ES-I3 (cell line): ENCODE measurements around the gene TPPP3.

Experiments
- H3K36me3 ChIP-seq: 2 replicates; pipeline ENCODE4 v1.6.1; 2013; ENCODE audit warnings: mild to moderate bottlenecking, low read length, control low read depth, moderate library complexity; ENCODE audit not compliant: insufficient read depth
- H3K4me1 ChIP-seq: 2 replicates; pipeline ENCODE4 v1.6.1; 2013; ENCODE audit warnings: mild to moderate bottlenecking, control low read depth, low read length; ENCODE audit not compliant: insufficient read depth
- H3K9ac ChIP-seq: 2 replicates; pipeline ENCODE4 v1.6.1; 2013; ENCODE audit warnings: low read depth, mild to moderate bottlenecking, low read length, moderate library complexity
- H3K9me3 ChIP-seq: 2 replicates; pipeline ENCODE4 v1.6.1; 2013; ENCODE audit warnings: mild to moderate bottlenecking, low read length, moderate library complexity; ENCODE audit not compliant: control insufficient read depth, insufficient read depth

The TPPP3 gene

GRCh38 chr16:67430977-67431774 lies 37.9 kb upstream of the TPPP3 start, which contains the start of gene HSD11B2:
TSS of gene HSD11B2 (plus strand) at chr16:67431121. CDS start at chr16:67431249, 128 bp downstream.
- no peaks in the 10 kb centered on the region for H3K9me3 ChIP-seq
- H3K9ac ChIP-seq: peak within 1 kb of the TSS; percentile 76
- no peaks in the 10 kb centered on the region for H3K36me3 ChIP-seq
- peaks cover 17% of the 10 kb centered on the region; the same call in 1 of the 2 replicates for H3K4me1 ChIP-seq

GRCh38 chr16:67430504-67430976 lies 37.2 kb upstream of the TPPP3 start:
- H3K4me1 ChIP-seq: peaks cover 20% of the 10 kb centered on the region
- no peaks in the 10 kb centered on the region for H3K36me3 ChIP-seq
- H3K9ac ChIP-seq: peak overlapping the region; percentile 50
- H3K9me3 ChIP-seq: no peaks in the 10 kb centered on the region

- Histone ChIP-seq H3K36me3 (no peaks in the 10 kb centered on the region), H3K9me3 (no peaks in the 10 kb centered on the region), H3K9ac (peak overlapping the region; percentile 50), H3K4me1 (peaks cover 26% of the 10 kb centered on the region)
Observed at GRCh38 chr16:67429799-67430503, 36.7 kb upstream of the TPPP3 start.

DNA sequence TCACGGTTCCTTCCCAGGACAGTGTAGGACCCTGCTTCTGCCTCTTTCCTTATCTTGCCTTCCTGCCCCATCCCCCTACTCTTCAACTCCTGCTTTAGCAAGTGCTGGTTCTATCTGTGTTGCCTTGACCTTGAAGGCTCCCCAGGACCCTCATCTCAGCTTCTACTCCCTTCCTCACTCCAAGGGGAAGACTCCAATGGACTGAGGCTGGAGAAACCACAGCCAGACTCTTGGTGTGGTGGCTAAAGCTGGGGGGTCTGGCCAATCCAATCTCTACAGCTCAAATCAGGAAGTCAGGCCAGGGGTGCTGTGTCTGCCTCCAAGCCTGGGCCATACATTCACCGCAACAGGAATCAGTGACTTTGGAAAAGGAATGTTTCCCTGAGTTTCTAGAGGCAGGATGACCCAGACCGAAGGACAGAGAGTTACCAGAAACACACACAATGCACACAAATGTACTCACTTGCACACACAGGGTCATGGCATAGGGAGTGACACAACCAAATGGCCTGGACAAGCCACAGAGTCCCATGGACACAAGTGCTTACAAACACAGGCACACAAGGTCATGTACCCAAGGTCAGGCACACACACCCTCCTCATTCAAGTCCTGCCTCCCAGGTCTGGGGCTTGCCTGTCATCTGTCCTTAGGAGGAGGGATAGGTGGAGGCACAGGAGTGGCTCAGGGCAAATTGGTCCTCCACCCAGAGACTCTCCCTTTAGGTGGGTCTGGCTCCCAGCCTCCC lies 35.9 kb upstream of the TPPP3 start:
- Histone ChIP-seq H3K9ac (no peak overlapping the region), H3K36me3 (no peaks in the 10 kb centered on the region), H3K9me3 (no peaks in the 10 kb centered on the region), H3K4me1 (peaks cover 33% of the 10 kb centered on the region)

GRCh38 chr16:67428146-67428731 lies 34.9 kb upstream of the TPPP3 start:
- H3K36me3 ChIP-seq: no peaks in the 10 kb centered on the region
- no peaks in the 10 kb centered on the region for H3K9me3 ChIP-seq
- H3K9ac ChIP-seq: no peak overlapping the region
- H3K4me1 ChIP-seq: peaks cover 41% of the 10 kb centered on the region

GRCh38 chr16:67426950-67427349 lies 33.7 kb upstream of the TPPP3 start:
- Histone ChIP-seq H3K9ac (no peak overlapping the region), H3K9me3 (no peaks in the 10 kb centered on the region), H3K4me1 (peaks cover 46% of the 10 kb centered on the region), H3K36me3 (no peaks in the 10 kb centered on the region)

GRCh38 chr16:67426022-67426421 lies 32.7 kb upstream of the TPPP3 start:
- Histone ChIP-seq H3K9ac (no peak overlapping the region), H3K36me3 (no peaks in the 10 kb centered on the region), H3K9me3 (no peaks in the 10 kb centered on the region), H3K4me1 (peaks cover 52% of the 10 kb centered on the region)

DNA sequence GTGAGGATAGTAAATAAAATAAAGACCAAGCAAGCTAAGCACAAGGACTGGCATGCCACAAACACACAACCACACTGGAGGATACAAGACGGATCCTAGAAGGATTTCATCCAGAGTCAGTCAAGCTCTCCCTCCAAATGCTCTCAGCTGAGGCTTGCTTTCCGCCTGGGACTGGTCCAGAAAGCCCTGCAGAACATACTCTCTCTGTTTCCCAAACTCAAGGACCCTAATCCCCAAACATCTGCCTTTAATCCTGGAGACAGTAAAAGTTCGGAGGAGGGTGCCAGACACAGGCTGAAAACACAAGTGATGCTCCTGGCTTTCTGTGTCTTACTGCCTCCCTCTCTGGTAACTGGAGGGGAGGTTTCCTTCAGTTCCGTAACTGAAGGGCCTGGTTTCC lies 32.3 kb upstream of the TPPP3 start:
- Histone ChIP-seq H3K36me3 (no peaks in the 10 kb centered on the region), H3K9me3 (no peaks in the 10 kb centered on the region), H3K9ac (no peak overlapping the region), H3K4me1 (peaks cover 52% of the 10 kb centered on the region)

GRCh38 chr16:67425061-67425460 lies 31.8 kb upstream of the TPPP3 start:
- H3K9ac ChIP-seq: peak overlapping the region; percentile 44; the same call in 1 of the 2 replicates

GRCh38 chr16:67424261-67424615 lies 30.9 kb upstream of the TPPP3 start:
- no peaks in the 10 kb centered on the region for H3K9me3 ChIP-seq
- no peaks in the 10 kb centered on the region for H3K36me3 ChIP-seq
- H3K9ac ChIP-seq: peak overlapping the region; percentile 44
- peaks cover 52% of the 10 kb centered on the region for H3K4me1 ChIP-seq

More at GRCh38 chr16:67425061-67425460, 31.8 kb upstream of the TPPP3 start:
- peaks cover 52% of the 10 kb centered on the region for H3K4me1 ChIP-seq
- H3K9me3 ChIP-seq: no peaks in the 10 kb centered on the region
- H3K36me3 ChIP-seq: no peaks in the 10 kb centered on the region

- no peaks in the 10 kb centered on the region for H3K9me3 ChIP-seq
- H3K36me3 ChIP-seq: no peaks in the 10 kb centered on the region
- peaks cover 51% of the 10 kb centered on the region for H3K4me1 ChIP-seq
- H3K9ac ChIP-seq: peak overlapping the region; percentile 44
Observed at GRCh38 chr16:67423611-67424260, 30.4 kb upstream of the TPPP3 start.

DNA sequence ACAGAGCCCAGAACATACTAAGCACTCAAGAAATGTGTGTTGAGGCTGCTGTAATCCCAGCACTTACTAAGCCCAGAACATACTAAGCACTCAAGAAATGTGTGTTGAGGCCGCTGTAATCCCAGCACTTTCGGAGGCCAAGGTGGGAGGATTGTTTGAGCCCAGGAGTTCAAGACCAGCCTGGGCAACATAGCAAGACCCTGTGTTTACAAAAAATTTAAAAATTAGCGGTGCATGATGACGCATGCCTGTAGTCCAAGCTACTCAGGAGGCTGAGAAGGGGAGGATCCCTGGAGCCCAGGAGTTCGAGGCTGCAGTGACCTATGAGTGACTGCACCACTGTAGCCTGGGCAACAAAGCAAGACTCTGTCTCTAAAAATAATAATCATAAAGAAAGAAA lies 29.7 kb upstream of the TPPP3 start:
- peaks cover 45% of the 10 kb centered on the region for H3K4me1 ChIP-seq
- no peaks in the 10 kb centered on the region for H3K9me3 ChIP-seq
- no peaks in the 10 kb centered on the region for H3K36me3 ChIP-seq
- no peak overlapping the region for H3K9ac ChIP-seq

DNA sequence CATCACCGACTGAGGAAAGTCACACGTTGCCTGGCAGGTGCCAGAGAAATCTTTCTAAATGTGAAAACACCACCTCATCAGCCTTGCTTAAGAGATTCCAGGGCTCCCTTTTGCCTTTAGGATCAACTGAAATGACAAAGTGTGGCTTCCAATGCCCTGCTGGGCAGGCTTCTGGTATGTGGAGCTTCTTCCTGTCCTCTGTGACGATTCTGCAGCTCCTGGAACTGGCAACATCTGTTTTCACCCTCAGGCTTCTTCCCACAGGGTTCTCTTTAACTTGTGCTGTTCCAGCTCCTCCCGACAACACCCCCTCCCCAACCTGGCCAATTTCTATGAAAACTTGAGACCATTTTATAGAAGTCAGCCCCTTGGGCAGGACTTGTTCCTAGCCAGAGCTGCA lies 27.7 kb upstream of the TPPP3 start:
- no peaks in the 10 kb centered on the region for H3K9me3 ChIP-seq
- no peaks in the 10 kb centered on the region for H3K36me3 ChIP-seq
- peaks cover 43% of the 10 kb centered on the region for H3K4me1 ChIP-seq
- no peak overlapping the region for H3K9ac ChIP-seq

GRCh38 chr16:67419931-67420330 lies 26.6 kb upstream of the TPPP3 start:
- peaks cover 33% of the 10 kb centered on the region for H3K4me1 ChIP-seq
- H3K9me3 ChIP-seq: no peaks in the 10 kb centered on the region
- H3K36me3 ChIP-seq: no peaks in the 10 kb centered on the region
- H3K9ac ChIP-seq: no peak overlapping the region
